Measurements from ENCODE around the gene LRRC8A.
"Not testable (repeated sequence)": the region's sequence is repeated elsewhere in the genome, so short reads cannot be mapped to it uniquely, and the experiment has no call there.

The LRRC8A gene

DNA sequence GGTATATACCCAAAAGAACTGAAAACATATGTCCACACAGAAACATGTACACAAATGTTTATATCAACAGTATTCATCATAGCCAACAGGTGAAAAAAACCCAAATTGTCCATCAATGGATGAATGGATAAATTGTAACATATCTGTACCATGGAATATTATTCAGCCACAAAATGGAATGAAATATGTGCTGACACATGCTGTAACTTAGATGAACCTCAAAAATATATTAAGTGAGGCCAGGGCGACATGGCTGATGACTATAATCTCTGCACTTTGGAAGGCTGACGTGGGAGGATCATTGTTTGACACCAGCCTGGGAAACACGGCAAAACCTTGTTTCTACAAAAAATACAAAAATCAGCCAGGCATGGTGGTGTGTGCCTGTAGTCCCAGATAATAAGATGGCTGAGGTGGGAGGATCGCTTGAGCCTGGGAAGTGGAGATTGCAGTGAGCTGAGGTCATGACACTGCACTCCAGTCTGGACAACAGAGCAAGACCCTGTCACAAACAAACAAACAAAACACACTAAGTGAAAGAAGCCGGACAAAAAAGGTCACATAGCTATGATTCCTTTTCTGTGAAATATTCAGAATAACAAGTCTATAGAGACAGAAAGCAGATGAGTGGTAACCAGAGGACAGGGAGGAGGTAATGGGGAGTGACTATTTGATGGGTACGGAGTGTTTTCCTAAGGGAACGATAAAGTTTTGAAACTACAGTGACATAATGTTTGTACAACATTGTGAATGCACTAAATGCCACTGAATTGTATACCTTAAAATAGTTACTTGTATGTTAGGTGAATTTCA is 11.6 kb upstream of the LRRC8A start:
- no peak for DNase-seq

DNA sequence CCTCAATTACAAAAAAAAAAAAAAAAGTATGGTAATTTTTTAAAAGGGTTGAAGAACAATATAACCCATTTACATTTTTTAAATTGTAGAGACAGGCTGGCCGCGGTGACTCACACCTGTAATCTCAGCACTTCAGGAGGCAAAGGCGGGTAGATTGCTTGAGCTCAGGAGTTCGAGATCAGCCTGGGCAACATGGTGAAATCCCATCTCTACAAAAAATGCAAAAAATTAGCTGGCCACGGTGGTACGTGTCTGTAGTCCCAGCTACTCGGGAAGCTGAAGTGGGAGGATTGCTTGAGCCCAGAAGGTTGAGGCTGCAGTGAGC is 11.0 kb upstream of the LRRC8A start:
- not testable (repeated sequence) for DNase-seq

DNA sequence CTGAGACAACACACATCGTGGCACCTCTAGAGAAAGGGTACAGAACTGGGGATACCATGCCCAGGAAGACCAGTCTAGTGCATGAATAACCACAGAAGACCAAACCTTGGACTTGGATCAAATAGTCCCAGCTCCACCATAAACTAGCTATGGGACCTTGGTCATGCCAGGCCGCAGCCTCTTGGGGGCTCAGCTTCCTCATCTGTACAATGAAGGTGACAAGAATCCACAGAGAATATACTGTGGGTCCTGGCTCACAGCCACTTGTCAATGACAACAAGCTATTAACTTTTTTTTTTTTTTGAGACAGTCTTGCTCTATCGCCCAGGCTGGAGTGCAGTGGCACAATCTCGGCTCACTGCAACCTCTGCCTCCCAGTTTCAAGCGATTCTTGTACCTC is 4.1 kb upstream of the LRRC8A start:
- no peak for DNase-seq

DNA sequence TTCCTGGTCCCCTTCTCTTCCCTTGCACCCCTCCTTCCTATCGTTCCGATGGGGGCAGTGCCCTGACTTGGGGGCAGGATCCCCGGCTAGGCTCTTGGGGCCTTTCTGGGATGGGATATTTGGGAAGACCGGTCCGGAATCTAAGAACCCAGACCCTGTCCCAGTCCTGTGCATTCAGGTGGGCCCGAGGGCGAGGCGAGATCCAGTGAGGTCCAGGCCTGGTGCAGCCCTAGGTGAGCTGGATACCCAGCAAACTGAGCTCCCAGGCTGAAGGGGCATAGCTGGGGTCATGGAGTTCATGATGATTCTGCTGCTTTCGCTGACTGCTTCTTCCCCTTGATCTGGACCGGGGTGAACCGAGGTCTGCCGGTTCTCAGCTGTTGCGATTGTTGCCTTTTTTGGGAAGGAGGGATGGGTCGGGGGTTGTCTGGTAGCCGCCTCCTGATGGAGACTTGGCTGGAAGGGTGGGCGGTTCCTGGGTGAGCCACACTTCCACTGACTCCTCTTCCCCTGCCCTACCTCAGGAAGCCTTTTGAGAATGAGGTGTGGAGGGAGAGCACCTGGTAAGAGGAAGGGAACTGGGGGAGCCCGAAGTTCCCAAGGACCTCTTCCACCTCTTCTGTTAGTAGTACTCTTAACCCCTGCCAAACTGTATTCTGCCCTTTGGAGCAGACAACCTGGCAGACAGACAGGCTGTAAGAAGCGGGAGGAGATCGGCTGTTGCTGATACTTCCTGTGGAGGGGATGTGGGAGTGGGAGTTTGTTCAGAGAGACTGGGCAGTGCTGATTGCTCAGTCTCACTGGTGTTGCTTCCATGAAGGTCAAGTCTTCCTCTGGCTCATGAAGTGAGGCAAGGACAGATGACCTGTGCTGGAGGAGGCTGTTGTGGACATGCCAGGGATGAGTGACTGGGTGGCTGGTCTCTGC is 1.0 kb downstream of the LRRC8A start:
- peak; percentile 22 for DNase-seq

DNA sequence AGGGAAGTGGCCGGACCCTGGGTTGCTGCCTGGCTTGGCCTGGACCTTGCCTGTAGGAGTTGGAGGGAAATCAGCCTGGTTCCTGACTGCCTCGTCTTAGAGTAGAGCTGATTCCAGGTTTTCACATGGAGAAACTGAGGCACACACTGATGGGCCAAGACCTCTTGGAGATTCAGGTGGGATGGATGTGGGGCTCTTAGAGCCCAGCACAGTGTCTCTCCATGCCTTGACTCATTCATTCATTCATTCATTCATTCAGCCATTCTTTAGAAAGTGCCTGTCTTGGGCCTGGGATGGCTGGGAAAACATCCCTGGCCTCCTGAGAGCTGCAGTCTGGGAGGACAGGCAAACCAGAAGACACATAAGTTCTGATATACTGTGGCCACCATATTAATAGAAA is 2.2 kb downstream of the LRRC8A start:
- no peak for DNase-seq

DNA sequence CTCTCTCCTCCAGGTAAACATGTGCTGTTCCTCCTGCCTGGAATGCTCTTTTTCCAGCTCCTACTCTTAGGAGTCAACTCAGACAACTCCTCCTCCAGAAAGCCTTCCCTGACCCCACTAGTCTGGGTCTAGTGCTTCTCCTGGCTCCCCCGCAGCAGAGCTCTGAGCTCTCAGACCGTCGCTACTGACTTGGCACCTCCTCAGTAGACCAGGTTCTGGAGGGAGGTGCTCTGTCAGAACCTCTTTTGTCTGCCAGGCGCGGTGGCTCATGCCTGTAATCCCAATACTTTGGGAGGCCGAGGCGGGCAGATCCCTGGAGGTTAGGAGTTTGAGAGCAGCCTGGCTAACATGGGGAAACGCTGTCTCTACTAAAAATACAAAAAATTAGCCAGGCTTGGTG is 3.4 kb downstream of the LRRC8A start:
- no peak for DNase-seq

DNA sequence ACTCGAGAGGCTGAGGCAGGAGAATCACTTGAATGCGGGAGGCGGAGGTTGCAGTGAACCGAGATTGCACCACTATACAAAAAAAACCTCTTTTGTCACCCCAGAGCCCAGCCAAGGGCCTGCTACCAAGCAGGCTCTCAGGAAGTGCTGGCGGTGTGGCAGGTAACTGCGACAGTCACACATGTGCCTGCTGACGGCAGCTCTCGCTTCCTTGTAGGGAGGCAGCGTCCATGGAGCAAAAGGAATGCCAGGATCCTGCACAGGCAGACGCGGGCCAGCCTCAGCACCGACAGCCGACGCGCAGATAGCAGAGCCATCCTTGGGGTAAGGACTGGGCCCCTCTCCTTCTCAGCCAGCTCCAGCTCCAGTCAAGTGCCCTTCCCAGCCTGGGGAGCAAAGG is 3.9 kb downstream of the LRRC8A start:
- DNase-seq, result no peak

DNA sequence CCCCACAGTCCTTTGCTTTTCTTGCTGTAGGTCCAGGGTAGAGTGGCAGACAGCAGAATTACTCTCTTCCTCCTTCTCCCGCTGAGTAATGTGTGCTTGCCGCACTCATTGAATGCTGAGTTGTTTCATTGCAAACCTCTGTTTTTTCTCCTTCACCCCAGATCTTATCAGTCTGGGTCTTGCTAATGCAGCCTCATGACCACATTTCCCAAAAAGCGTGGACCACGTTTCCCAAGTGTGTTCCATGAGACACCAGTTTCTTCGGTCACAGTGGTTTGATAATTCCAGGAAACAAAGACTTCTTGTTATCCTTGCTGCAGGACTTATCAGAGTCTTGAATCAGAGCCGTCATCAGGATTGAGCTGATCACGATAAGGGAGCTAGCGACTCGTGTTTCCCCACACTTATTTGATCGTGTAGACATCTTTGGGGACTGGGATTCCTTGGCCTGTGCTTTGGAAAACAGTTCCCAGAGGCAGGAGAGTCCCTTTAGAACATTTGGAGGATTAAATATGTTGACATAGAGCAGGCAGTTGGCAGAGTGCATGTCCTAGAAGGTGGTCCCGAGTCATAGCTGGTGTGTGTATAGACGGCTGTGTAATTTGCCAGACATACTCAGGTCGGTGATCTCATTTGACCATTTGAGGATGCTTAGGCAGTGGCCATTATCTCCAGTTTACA is 4.4 kb downstream of the LRRC8A start:
- no peak for DNase-seq

DNA sequence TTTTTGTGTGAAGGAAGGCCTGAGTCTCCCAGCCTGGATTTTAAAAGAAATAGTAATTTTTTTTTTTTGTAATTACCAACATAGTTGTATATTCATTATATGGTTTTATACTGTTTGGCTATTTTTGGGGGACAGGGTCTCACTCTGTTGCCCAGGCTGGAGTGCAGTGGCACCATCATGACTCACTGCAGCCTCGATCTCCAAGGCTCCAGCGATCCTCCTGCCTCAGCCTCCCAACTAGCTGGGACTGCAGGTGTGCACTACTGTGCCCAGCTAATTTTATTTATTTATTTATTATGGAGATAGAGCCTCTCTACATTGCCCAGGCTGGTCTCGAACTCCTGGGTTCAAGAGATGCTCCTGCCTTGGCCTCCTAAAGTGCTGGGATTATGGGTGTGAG is 5.1 kb downstream of the LRRC8A start:
- DNase-seq, result no peak

DNA sequence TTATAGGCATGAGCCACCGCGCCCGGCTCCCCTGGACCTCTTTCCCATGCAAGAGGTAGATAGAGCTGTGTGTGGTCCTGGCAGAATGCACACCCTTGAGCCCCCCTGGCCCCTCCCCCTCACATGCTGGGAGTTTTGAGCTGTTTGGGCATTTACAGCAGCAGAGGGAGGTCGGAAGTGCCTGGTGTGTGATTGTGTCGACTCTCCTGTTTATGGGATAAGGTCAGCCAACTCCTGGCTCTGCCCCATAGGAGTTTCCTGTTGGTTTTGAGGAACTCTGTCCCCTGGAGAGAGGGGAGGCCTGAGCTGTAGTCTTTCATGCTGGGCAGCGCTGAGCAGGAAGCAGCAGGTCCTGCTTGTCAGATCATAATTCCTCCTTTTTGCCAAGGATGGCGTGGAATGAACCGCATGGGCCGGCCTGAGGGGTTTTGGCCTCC is 6.0 kb downstream of the LRRC8A start:
- no peak for DNase-seq

DNA sequence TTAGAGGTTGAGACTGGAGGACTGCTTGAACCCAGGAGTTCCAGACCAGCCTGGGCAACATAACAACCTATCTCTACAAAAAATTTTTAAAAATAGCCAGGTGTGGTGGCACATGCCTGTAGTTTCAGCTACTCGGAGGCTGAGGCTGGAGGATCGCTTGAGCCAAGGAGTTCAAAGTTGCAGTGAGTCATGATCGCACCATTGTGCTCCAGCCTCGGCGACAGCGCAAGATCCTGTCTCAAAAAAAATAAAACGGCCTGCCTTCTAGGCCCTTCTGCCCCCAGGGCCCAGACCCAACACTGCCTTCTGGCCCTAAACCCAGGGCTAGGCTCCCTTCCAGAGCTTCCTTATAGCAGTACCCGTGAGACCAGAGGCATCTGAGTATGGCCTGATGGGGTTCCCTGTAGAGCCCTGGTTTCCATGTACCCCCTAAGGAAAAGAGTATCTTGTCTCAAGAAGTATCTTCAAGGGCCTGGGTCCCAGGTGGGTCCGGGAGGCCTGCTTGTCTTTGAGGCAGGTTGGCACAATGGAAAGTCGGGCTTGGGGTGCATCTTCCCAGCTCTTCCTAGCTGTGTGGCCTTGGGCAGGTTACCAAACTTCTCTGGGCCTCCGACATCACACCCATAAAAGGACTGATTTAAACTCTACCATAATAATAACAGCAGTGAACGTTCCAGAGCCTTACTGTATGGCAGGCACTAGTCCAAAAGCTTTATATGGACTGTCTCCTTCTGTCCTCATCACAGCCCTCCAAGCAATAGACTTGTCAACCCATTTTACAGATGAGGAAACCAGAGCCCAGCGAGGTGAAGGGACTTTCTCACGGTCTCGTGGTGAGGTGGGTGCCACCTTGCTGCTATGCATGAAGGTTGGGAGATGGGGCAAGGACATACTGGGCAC is 9.6 kb downstream of the LRRC8A start:
- no peak for DNase-seq

DNA sequence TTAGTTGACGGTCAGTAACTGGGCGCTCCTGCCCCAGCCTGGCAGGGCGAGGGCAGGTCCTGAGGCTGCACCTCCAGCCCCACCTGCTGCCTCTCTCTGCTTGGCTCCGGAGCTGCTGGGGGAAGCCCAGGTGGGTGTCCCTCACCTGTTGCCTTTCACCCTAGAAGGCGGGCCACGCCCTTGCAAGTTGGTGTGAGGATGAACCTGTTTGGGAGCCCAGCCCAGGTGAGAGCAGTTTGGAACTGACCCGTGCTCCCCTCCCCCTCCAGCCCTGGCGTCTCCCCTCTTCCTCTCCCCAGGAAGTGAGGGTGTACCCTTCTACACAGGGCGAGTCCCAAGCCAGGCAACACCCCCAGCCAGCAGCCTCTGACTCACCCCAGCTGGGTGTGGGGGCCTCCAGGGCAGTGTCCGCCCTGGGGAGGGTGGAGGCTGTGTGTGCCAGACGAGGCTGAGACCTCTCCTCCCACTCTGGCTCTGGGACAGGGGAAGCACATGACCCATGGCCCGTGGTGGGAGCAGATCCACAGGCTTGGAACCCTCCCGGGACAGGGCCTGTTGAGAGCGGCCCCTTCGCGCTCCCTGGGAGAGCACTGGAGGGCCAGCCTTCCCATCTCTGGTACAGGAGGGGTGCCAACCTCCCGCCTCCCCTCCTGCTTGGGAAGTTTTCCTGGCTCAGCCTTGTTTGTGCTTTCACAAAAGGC is 10.4 kb downstream of the LRRC8A start:
- DNase-seq, result peak; percentile 73

DNA sequence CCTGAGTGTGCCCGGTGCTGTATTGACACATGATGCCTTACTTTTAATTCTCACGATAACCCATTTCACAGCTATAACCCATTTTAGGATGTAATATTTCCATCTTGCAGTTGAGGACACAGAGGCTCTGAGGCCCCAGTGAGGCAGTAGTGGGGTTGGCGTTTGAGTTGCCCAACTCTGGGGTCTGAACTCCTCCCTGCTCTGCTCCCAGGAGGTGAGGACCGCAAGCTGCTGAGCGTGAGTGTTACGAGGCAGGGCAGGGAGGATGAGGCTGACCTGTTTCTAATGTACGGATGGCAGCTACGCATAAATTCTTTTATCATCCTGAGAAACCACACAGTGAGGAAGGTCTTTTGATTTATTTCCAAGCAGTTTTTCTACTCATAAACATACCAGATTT is 11.4 kb downstream of the LRRC8A start:
- no peak for DNase-seq

DNA sequence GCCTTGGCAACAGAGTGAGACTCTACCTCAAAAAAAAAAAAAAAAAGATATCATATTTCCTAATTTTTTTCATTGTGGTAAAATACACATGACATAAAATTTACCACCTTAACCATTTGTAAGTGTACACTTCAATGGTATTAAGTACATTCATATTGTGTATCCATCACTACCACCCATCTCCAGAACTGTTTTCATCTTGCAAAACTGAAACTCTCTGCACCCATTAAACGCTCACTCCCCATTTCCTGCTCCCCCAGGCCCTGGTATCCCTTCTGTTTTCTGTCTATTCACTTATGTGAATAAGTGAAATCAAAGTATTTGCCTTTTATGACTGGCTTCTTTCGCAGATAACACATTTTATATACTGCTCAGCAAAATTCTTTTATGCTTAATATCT is 12.8 kb downstream of the LRRC8A start:
- no peak for DNase-seq

DNA sequence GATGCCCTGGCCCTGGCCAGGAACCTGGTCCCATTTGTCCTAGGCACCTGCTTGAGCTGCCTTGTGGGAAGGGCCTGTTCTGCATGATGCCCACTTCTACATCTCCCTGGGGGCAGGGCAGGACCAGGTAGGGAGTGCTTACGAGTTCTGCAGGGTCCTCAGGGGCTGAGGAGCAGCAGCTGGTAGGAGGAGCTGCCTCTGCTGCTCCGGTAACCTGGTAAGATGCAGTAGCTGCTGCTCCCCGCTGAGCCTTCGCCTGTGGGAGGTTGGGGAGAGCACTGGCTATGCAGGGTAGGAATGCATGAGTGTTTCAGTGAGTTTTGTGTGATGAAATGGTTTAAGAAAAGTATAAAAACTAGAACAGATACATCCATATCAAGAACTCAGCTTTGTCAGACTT is 13.6 kb downstream of the LRRC8A start:
- no peak for DNase-seq

DNA sequence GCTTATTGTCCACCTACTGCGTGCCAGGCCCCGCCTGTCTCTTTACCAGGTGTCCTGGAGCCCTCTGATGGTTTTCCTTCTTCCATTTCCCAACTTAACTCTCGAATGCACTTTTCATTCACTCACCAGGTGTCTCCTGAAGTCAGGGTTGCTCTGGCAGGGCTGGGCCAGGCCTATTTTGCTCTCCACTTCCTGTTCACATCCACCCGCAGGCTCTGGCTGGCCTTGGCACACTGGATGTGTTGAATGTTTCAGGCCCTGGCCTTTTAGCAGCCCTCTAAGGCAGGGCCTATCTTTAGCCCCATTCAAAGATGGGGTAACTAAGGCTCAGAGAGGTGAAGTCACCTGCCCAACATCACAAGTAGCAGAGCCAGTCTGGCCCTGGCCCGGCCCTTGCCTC is 16.4 kb downstream of the LRRC8A start:
- DNase-seq, result no peak

DNA sequence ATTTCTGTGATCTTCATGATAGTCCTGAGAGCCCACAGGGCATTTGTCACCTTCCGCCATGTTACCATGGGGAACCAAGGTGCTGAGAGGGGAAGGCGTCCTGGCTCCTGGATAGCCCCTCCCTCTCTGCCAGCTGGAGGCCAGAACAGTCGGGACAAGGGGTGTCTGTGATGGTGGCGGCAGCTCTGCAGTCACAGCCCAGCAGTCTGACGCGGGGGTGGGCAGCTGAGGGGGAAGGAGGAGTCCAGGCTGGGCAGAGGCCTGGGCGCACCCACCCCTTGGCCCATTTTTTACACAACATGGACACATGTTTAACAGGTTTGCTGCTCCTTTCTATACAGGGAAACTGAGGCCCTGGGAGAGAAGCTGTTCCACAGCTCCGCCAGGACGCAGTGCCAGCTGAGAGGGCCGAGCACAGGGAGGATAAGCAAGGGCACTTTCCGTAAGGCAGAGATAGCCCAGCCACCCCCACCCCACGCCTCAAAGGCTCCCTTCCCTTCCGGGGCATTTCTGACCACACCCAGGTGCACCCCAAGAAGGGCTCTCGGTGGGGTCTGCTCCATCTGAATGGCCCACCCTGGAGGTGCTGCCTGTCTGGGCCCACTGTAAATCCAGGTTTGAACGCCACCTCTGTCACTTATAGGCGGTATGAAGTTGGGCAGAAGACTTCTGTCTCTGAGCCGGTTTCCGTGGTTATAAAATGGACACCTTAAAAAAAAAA is 17.1 kb downstream of the LRRC8A start:
- DNase-seq, result no peak

DNA sequence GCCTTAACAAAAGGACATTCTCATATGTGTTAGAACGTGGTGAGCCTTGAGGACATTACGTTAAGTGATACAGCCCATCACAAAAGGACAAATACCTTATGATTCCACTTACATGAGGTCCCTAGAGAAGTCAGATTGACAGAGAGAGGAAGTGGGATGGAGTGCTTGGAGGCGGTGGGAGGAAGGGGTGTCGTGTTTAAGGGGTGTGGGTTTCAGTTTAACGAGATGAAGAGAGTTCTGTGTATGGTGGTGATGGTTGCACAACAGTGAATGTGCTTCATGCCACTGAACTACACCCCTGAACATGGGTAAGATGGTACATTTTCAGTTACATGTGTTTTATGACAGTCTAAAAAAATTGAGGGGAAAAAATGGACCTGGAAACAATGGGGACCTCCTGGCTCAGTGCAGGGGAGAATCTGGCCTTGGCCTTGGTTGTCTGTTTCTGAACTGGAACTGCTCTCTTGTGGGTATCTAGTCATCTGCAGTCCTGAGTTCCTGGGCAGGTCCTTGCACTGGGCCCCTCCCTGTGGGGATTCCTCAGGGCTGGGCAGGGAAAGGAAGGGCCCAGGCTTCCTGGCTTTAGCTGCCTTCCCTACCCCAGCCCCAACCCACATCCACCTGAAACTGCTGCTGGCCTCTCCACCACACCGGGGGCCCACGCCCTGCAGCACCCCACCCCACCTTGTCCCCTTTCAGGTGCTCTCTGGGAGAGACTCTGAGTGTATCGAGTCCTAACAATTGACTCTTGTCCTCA is 17.8 kb downstream of the LRRC8A start:
- DNase-seq, result no peak

DNA sequence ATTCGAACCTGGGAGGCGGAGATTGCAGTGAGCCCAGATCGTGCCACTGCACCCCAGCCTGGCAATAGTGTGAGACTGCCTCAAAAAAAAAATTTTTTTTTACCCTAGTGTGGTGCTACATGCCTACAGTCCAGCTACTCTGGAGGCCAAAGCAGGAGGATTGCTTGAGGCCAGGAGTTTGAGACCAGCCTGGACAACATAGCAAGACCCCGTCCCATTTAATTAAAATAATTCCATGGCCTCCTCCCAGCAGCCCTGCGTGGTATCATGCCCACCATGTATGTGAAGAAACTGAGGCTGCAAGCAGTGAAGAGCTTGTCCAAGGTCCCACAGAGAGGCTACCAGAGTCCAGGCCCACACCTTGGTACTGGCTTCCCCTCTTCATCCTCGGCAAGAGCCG is 19.4 kb downstream of the LRRC8A start:
- DNase-seq, result no peak

DNA sequence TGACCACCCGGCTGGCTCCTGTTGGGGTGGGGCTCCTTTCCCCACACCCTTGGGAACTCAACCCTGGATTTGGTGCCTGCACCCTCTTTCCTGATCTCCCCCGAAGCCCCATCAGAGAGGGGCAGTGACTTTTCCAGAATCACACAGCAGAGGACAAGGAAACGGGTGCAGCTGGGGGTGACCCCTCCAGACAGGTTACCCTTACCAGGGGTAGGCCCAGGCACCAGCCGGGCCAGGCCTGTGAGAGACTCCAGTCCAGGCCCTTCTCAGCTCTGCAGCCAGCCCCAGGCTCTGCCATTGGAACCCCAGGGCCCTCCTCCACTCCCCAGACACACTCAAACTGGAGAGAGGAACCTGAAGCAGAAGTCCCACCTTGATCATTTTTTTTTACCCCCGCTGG is 19.9 kb downstream of the LRRC8A start:
- no peak for DNase-seq
